Coronary artery (tissue), 2 donors: ENCODE results near the gene LEFTY1.

Experiments
- DNase-seq: peaks from one replicate; pipeline ENCODE4 v3.0.0-alpha.2; 2017; ENCODE audit warnings: low spot score
- H3K27ac ChIP-seq, 2 donors: fragments of 200-600 bp; sonication (generic); one replicate each; pipeline ENCODE4 v1.5.1; 2016 to 2019
- H3K4me3 ChIP-seq: fragments of 200-600 bp; sonication (generic); 2 replicates; pipeline ENCODE4 v1.5.1; 2016; ENCODE audit warnings: mild to moderate bottlenecking, moderate library complexity
- CTCF ChIP-seq: fragments of 200-600 bp; sonication (generic); IDR thresholded peaks from one replicate; pipeline ENCODE4 v1.5.1; 2019; ENCODE audit warnings: antibody characterized with exemption

LEFTY1 gene

DNA sequence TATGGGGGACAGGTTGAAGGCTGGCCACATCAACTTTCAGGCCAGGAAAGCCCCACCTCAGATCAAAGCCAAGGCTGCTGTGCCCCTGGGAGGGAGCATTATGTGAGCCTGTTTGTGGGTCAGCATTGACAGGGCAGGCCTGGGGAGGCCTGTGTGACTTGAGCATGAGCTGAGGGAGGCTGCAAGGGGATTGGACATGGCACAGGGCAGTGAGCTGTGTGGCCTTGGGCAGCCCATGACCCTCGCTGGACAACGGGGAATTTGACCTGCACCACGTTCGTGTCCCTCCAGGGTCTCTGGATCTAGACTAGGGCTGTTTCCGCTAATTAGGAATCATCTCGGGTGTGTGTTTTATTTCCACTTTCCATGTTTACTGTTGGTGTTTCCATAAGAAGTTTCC lies 17.5 kb upstream of the LEFTY1 start:
- Histone ChIP-seq H3K4me3 (no peak overlapping the region), H3K27ac (no peak overlapping the region)
- DNase-seq: no peak
- TF ChIP-seq CTCF: no peak

GRCh38 chr1:225903623-225904022 lies 14.7 kb upstream of the LEFTY1 start:
- Histone ChIP-seq H3K4me3 (no peak overlapping the region), H3K27ac (no peak overlapping the region)
- DNase-seq: no peak
- no peak for TF ChIP-seq CTCF

DNA sequence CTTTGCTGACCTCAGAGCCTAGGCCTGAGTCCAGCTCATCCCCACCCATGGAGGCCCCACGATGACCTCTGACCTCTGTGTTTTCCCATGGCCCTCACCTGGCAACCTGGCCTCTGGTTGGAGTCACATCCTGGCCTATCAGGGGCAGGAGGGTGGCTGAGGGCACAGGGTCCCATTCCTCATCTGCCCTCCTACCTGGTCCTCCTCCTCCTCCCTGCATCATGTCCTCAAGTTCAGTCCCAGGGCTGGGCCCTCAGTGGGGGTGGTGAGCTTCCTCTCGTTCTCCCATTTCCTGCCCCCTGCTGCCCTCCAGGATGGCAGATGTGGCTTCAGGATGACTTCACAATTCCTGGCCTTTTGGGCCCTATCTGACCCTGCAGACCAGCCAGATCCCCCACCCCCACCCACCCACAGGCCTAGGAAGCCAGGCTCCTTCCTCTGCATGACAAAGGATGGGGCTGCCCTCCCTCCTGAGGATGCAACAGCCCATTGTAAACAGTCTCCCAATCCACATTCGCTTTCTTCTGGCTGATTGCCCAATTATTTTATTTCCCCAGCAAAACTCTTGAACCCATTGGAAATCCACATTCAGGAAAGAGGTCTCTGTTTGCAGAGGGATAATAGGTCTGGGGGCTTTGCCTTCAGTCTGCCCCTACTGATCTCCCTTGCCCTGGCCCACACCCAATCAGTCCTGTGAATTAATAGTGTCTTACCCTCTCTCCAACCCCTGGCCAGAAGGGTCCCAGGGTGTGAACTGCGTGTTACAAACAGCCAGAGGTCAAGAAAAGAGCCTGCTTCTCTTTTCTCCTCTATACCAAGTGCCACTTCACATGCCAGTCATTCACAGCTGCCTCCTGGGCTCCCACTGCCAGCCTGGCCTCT lies 10.3 kb upstream of the LEFTY1 start:
- Histone ChIP-seq H3K27ac (no peak overlapping the region), H3K4me3 (no peak overlapping the region)
- DNase-seq: no peak
- TF ChIP-seq CTCF: no peak

- TF ChIP-seq CTCF: no peak
- no peak overlapping the region for H3K4me3 ChIP-seq
- no peak overlapping the region for H3K27ac ChIP-seq
- DNase-seq: no peak
Measured at GRCh38 chr1:225897595-225898514, 8.9 kb upstream of the LEFTY1 start.

DNA sequence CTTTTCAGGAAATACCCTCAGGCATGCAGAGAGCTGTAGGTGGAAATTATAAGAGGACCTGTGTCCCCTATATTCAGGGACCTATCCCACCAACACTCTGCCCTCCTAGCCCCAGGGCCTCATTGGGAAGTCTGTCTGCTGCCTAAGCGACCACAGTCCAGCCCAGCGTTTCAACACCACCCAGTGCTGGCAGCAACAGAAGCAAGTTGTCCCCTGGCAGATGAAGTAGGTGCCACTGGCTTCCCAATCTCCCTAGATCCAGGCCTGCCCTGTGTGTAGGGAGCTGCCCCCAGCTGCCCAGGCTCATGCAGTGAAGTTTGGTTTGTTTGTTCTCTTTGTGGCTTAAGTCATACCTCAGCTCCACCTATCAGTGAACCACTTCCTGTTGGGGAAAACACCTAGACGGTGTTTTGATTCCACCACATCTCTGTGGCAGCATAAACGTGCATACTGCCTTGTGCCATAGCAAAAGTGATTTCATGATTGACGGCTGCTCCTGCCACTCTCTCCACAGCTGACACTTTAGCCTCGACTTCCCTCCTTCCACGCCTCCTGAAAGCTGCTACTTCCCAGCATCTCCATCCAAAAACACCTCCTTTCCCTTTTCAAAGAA lies 8.1 kb upstream of the LEFTY1 start:
- no peak for DNase-seq
- no peak for TF ChIP-seq CTCF
- H3K4me3 ChIP-seq: no peak overlapping the region
- no peak overlapping the region for H3K27ac ChIP-seq

GRCh38 chr1:225896494-225896893 lies 7.5 kb upstream of the LEFTY1 start:
- Histone ChIP-seq H3K27ac (no peak overlapping the region), H3K4me3 (no peak overlapping the region)
- no peak for TF ChIP-seq CTCF
- no peak for DNase-seq
